NB4 (cell line): ENCODE data around the gene GALNT8.

ENCODE experiments used
- DNase-seq: peaks from one replicate; pipeline ENCODE4 v3.0.0; 2010; ENCODE audit warnings: low read depth
- H3K4me3 ChIP-seq: one replicate; pipeline ENCODE4 v1.5.1; 2011; ENCODE audit warnings: mild to moderate bottlenecking, low read depth, low read length, moderate library complexity
- MAX ChIP-seq: IDR thresholded peaks from 2 replicates; pipeline ENCODE4 v1.6.1; 2011; ENCODE audit warnings: low read depth, low read length
- MYC ChIP-seq: IDR thresholded peaks from 2 replicates; pipeline ENCODE4 v1.6.1; 2011; ENCODE audit warnings: low read depth, low read length
- POLR2A ChIP-seq: IDR thresholded peaks from 2 replicates; pipeline ENCODE4 v1.6.1; 2011; ENCODE audit warnings: mild to moderate bottlenecking; ENCODE audit not compliant: insufficient read length; ENCODE audit errors: extremely low read depth
- TF ChIP-seq, protein P1 (sequence below): IDR thresholded peaks from one replicate; pipeline ENCODE4 v1.5.1; 2012; ENCODE audit warnings: low read depth, low read length

GALNT8 gene, protein sequence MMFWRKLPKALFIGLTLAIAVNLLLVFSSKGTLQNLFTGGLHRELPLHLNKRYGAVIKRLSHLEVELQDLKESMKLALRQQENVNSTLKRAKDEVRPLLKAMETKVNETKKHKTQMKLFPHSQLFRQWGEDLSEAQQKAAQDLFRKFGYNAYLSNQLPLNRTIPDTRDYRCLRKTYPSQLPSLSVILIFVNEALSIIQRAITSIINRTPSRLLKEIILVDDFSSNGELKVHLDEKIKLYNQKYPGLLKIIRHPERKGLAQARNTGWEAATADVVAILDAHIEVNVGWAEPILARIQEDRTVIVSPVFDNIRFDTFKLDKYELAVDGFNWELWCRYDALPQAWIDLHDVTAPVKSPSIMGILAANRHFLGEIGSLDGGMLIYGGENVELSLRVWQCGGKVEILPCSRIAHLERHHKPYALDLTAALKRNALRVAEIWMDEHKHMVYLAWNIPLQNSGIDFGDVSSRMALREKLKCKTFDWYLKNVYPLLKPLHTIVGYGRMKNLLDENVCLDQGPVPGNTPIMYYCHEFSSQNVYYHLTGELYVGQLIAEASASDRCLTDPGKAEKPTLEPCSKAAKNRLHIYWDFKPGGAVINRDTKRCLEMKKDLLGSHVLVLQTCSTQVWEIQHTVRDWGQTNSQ

DNA sequence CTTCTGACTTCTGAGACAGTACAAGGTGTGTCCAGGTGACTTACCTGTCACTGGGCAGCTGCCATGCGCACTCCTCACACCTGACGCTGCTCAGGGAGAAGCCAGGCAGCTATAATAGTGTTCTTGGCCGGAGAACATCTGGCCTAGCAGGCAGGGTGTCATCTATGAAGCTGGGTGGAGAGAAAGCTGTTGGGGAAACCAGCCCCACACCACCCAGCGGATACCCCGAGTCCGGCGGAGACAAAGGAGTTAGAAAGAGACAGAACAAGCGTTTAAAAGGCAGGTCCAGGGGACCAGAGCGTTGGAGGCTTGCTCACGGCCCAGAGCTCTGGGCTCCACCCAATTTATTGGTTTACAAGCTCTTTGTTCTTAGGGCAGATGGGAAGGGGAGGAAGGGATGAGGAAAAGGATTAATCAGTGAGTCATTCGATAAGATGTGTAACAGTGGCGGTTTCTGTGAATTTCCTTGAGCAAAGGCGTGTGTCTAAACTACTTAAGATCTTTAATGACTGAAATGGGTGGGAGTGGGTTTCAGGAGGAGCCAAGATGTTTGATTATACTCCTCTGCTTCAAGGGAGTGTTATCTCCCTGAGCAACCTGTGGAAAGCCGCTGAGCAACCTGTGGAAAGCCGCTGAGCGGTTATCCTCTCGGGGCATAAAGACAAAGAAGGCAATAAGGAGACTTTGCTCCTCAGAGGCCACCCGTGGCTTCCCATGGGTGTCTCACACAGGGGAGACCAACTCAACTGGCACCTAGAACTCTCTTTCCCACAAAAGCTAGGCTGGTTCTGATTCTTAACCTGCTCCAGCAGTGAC lies at the start of gene GALNT8:
Gene GALNT8, plus strand, starts transcription at position 580 of the 816 bp plus-strand sequence. CDS start 278 bp downstream, outside the sequence.
- TF ChIP-seq MYC: no peak
- no peak within 1 kb of the TSS for H3K4me3 ChIP-seq
- no peak for DNase-seq

GRCh38 chr12:4679711-4680110 lies 40.5 kb upstream of the GALNT8 start:
- TF ChIP-seq MYC (no peak), POLR2A (no peak), MAX (no peak)
- TF ChIP-seq, protein P1, sequence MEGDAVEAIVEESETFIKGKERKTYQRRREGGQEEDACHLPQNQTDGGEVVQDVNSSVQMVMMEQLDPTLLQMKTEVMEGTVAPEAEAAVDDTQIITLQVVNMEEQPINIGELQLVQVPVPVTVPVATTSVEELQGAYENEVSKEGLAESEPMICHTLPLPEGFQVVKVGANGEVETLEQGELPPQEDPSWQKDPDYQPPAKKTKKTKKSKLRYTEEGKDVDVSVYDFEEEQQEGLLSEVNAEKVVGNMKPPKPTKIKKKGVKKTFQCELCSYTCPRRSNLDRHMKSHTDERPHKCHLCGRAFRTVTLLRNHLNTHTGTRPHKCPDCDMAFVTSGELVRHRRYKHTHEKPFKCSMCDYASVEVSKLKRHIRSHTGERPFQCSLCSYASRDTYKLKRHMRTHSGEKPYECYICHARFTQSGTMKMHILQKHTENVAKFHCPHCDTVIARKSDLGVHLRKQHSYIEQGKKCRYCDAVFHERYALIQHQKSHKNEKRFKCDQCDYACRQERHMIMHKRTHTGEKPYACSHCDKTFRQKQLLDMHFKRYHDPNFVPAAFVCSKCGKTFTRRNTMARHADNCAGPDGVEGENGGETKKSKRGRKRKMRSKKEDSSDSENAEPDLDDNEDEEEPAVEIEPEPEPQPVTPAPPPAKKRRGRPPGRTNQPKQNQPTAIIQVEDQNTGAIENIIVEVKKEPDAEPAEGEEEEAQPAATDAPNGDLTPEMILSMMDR: no peak
- H3K4me3 ChIP-seq: no peak overlapping the region

GRCh38 chr12:4681732-4682131 lies 38.5 kb upstream of the GALNT8 start:
- H3K4me3 ChIP-seq: no peak overlapping the region
- TF ChIP-seq, protein P1: no peak
- no peak for TF ChIP-seq POLR2A
- no peak for TF ChIP-seq MAX
- TF ChIP-seq MYC: no peak
- no peak for DNase-seq

More at GRCh38 chr12:4679711-4680110, 40.5 kb upstream of the GALNT8 start:
- DNase-seq: no peak

- H3K4me3 ChIP-seq: no peak overlapping the region
- DNase-seq: no peak
- no peak for TF ChIP-seq MAX
- TF ChIP-seq POLR2A: no peak
- TF ChIP-seq MYC: no peak
- TF ChIP-seq, protein P1: no peak
Observed at GRCh38 chr12:4685317-4685716, 34.9 kb upstream of the GALNT8 start.

DNA sequence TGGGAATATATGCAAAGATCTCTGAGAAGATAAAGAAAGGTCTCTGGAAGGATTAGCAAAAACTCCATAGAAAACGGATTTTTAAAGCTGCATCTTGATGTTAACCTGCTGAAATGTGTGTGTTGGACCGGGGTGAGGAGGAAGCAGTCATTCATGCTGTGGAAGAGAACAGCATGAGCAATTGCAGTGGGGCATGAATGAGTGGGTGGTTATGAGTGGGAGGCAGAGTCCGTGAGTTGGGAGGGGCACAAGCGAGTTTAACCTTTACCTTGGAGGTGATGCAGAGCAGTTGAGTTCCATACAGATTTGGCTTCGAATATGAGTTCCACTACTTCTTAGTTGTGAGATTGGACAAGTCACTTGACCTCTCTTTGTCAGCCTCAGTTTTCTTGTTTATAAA lies 29.4 kb upstream of the GALNT8 start:
- no peak for TF ChIP-seq MAX
- DNase-seq: no peak
- no peak overlapping the region for H3K4me3 ChIP-seq

GRCh38 chr12:4700621-4701026 lies 19.6 kb upstream of the GALNT8 start:
- no peak for DNase-seq
- no peak for TF ChIP-seq MYC
- TF ChIP-seq, protein P1: no peak
- no peak for TF ChIP-seq MAX
- TF ChIP-seq POLR2A: no peak
- H3K4me3 ChIP-seq: no peak overlapping the region
